K562 (cell line): ENCODE measurements around the gene CTSZ. TPM values are rescaled to one million over a fixed set of nuclear protein-coding genes. Genes with fewer than 3 reads are reported as not detected.

ENCODE experiments used
- ATAC-seq: fragments of 200-7000 bp; cut with Tn5 transposase; 3 replicates; pipeline ENCODE4 v1.9.1; 2020; ENCODE audit warnings: moderate library complexity
- BruUV-seq: library from RNA; stranded (reverse); fragments of 400-500 nt; replicated peaks from 2 replicates; lab custom pipeline; 2021; lab: Mats Ljungman, UMichigan
- CTCF ChIA-PET: fragments of 300-600 bp; formaldehyde crosslinking; extraction: SDS; loops from one replicate; lab custom pipeline; 2021; ENCODE audit warnings: low intra/inter-chr PET ratio; lab: Yijun Ruan, JAX
- POLR2A ChIA-PET: fragments of 300-600, 350-650 bp; sonication (Branson Sonifier 250); formaldehyde crosslinking; extraction: SDS; loops from one replicate; lab custom pipeline; 2021; ENCODE audit warnings: antibody characterized with exemption, inconsistent platforms; lab: Yijun Ruan, JAX
- DNase-seq, 4 experiments: peaks; one replicate each; pipeline versions ENCODE4 v3.0.0 to v3.0.0-alpha.2; 2011 to 2018; ENCODE audit warnings: low spot score in 3 of 4, mixed read lengths in 3 of 4; ENCODE audit errors: extremely low read depth in 1 of 4
- FAIRE-seq: peaks from 2 replicates; lab custom pipeline; 2011; peaks lifted over from hg19 to GRCh38; lab: Jason Lieb, UNC
- H2AFZ ChIP-seq: 2 replicates; pipeline ENCODE4 v1.6.0; 2011; ENCODE audit warnings: low read depth, low read length, control low read depth, inconsistent platforms
- H3K27ac ChIP-seq: fragments of 200-600 bp; 3 replicates; pipeline ENCODE4 v1.8.0; 2011; ENCODE audit warnings: low read depth, mild to moderate bottlenecking, control low read depth, inconsistent platforms, low read length, moderate library complexity, mixed read lengths; ENCODE audit errors: extremely low read depth
- H3K27me3 ChIP-seq, 2 experiments: fragments of 300-600 bp in 1 of 2; 2 replicates in 1 of 2; 3 replicates in 1 of 2; pipeline versions ENCODE4 v1.6.0 to v1.8.0; 2011; ENCODE audit warnings: inconsistent platforms in 2 of 2, low read length in 2 of 2, mild to moderate bottlenecking in 1 of 2, mixed read lengths in 1 of 2, moderate library complexity in 1 of 2; ENCODE audit not compliant: control insufficient read depth in 2 of 2, insufficient read depth in 2 of 2
- H3K36me3 ChIP-seq: fragments of 300-600 bp; 3 replicates; pipeline ENCODE4 v1.8.0; 2011; ENCODE audit warnings: mild to moderate bottlenecking, low read length, inconsistent platforms; ENCODE audit not compliant: control insufficient read depth, insufficient read depth
- H3K4me1 ChIP-seq, 2 experiments: fragments of 200-600 bp in 1 of 2; replicated peaks in 1 of 2; 2 replicates in 1 of 2; 3 replicates in 1 of 2; pipeline versions ENCODE4 v1.5.1 to v1.8.0; 2011; ENCODE audit warnings: inconsistent platforms in 2 of 2, low read length in 2 of 2, mild to moderate bottlenecking in 1 of 2, mixed read lengths in 1 of 2, moderate library complexity in 1 of 2; ENCODE audit not compliant: control insufficient read depth in 2 of 2, insufficient read depth in 2 of 2
- H3K4me2 ChIP-seq: 2 replicates; pipeline ENCODE4 v1.6.1; 2011; ENCODE audit warnings: low read length, control low read depth, inconsistent platforms, mixed read lengths; ENCODE audit not compliant: insufficient read depth
- H3K4me3 ChIP-seq: fragments of 200-600 bp; sonication (generic), shearing (Covaris generic); 2 replicates; pipeline ENCODE4 v1.5.1; 2016; ENCODE audit warnings: control low read depth, inconsistent platforms
- H3K79me2 ChIP-seq: fragments of 200-600 bp; 3 replicates; pipeline ENCODE4 v1.8.0; 2011; ENCODE audit warnings: low read length, inconsistent platforms; ENCODE audit not compliant: control insufficient read depth, insufficient read depth
- H3K9ac ChIP-seq, 2 experiments: 2 replicates each; pipeline versions ENCODE4 v1.6.0 to v1.6.1; 2011; ENCODE audit warnings: low read depth in 2 of 2, low read length in 2 of 2, control low read depth in 1 of 2, inconsistent platforms in 1 of 2, mild to moderate bottlenecking in 1 of 2, mixed read lengths in 1 of 2; ENCODE audit not compliant: insufficient read depth in 1 of 2
- H3K9me1 ChIP-seq: one replicate; pipeline ENCODE4 v1.6.0; 2011; ENCODE audit warnings: inconsistent platforms, mild to moderate bottlenecking, low read length, moderate library complexity; ENCODE audit not compliant: control insufficient read depth, insufficient read depth
- H3K9me3 ChIP-seq: replicated peaks from 2 replicates; pipeline ENCODE4 v1.5.1; 2011; ENCODE audit warnings: low read depth, low read length, inconsistent platforms; ENCODE audit not compliant: control insufficient read depth, insufficient read depth
- H4K20me1 ChIP-seq: replicated peaks from 2 replicates; pipeline ENCODE4 v1.6.1; 2011; ENCODE audit warnings: low read length, inconsistent platforms, mixed read lengths; ENCODE audit not compliant: control insufficient read depth, insufficient read depth
- CTCF ChIP-seq, 3 experiments: IDR thresholded peaks in 2 of 3; conservative IDR thresholded peaks in 1 of 3; 2 replicates each; pipeline ENCODE4 v1.5.1; 2011 to 2012; ENCODE audit warnings: low read length in 3 of 3, mild to moderate bottlenecking in 3 of 3, control low read depth in 2 of 3, improper control_type of control experiment in 1 of 3, inconsistent platforms in 1 of 3, low read depth in 1 of 3, mixed read lengths in 1 of 3, moderate library complexity in 1 of 3; ENCODE audit not compliant: insufficient read depth in 2 of 3
- DACH1 ChIP-seq: fragments of 450-650 bp; IDR thresholded peaks from 2 replicates; pipeline ENCODE4 v1.6.1; 2018; ENCODE audit not compliant: partially characterized antibody
- MECOM ChIP-seq: fragments of 250-450 bp; sonication (Bioruptor Pico); IDR thresholded peaks from 2 replicates; pipeline ENCODE4 v1.8.0; 2022; ENCODE audit warnings: inconsistent platforms
- RAD21 ChIP-seq, 2 experiments: fragments of 250-450 bp in 1 of 2; fragments of 450-650 bp in 1 of 2; sonication (Bioruptor Pico) in 1 of 2; formaldehyde crosslinking in 1 of 2; IDR thresholded peaks in 1 of 2; conservative IDR thresholded peaks in 1 of 2; 2 replicates each; pipeline versions ENCODE4 v1.4.0 to v1.8.0; 2020 to 2022; ENCODE audit warnings: mild to moderate bottlenecking in 2 of 2, moderate library complexity in 1 of 2
- WGBS: fragments of 100-300 bp; shearing (Covaris generic); methylation state at CpG from one replicate; pipeline ENCODE4 v1.1.6; 2016; ENCODE audit warnings: low coverage, mixed read lengths; ENCODE audit not compliant: insufficient coverage; ENCODE audit errors: missing lambda C conversion rate; 5-methylcytosine and 5-hydroxymethylcytosine counted together
- in situ Hi-C: fragments of 300-500 bp; cut with MboI; formaldehyde crosslinking; loops from 4 replicates; pipeline ENCODE4 v1.15.0; 2018; ENCODE audit warnings: inconsistent platforms, mixed read lengths
- intact Hi-C: fragments of 100-400 bp; cut with micrococcal nuclease; formaldehyde crosslinking; loops from 2 replicates; pipeline ENCODE4 v1.14.2; 2022
- polyA plus RNA-seq, 8 experiments: library from polyadenylated mRNA; depleted of rRNA in 4 of 8; stranded (reverse) in 5 of 8; unstranded in 3 of 8; fragments of >200 nt; fragmentation: Nextera tagmentation in 2 of 8; fragmentation: Illumina TruSeq in 1 of 8; extraction: Ambion mirVana in 2 of 8; extraction: Trizol in 1 of 8; gene quantifications; 2 replicates each; pipeline versions ENCODE4 v1.2.1 to v1.2.3, GENCODE V29; 2011 to 2014; ENCODE audit warnings: inconsistent platforms in 1 of 8, missing spikeins in 1 of 8
- total RNA-seq, 7 experiments: library from RNA; depleted of rRNA in 6 of 7; stranded (reverse); fragments of >200 nt in 6 of 7; fragmentation: Illumina TruSeq in 2 of 7; extraction: Trizol in 2 of 7; gene quantifications; 2 replicates each; pipeline versions ENCODE4 v1.2.1 to v1.2.3, GENCODE V29; 2011 to 2021; ENCODE audit warnings: low replicate concordance in 1 of 7

The CTSZ gene
- total and polyA plus RNA-seq, 9 of the 15 experiments (the other 6 are each of a cell fraction or from before 2014, with no cell fraction given), result 1.6 to 143 (median 82.8) TPM

GRCh38 chr20:59055302-59055701 lies 48.2 kb upstream of the CTSZ start:
- Histone ChIP-seq H3K27ac (no peak overlapping the region), H3K9me1 (no peaks in the 10 kb centered on the region), H3K36me3 (no peaks in the 10 kb centered on the region), H3K4me1 (no peaks in the 10 kb centered on the region), H3K9me3 (no peaks in the 10 kb centered on the region; the same call in 1 of the 2 replicates), H3K9ac (no peak overlapping the region), H3K4me3 (no peak overlapping the region), H3K27me3 (peaks cover 19 to 22% of the 10 kb centered on the region in 2 experiments), H3K79me2 (no peaks in the 10 kb centered on the region), H2AFZ (no peak overlapping the region), H3K4me2 (no peak overlapping the region), H4K20me1 (no peaks in the 10 kb centered on the region)
- intact Hi-C loops (no loop called here), in situ Hi-C loops (no loop called here)
- BruUV-seq, result no TSS peak
- ATAC-seq (no peak), DNase-seq (no peak), FAIRE-seq (no peak)
- 41% methylated on average over 7 of the region's 7 CpGs for WGBS
- ChIA-PET CTCF (no interaction called here), POLR2A (no interaction called here)
- TF ChIP-seq DACH1 (peak; percentile 37), CTCF (IDR thresholded peaks at IDR 0.05 in 2 of 3, conservative IDR thresholded peaks at IDR 0.05 in 1 of 3; ENCODE audit: insufficient read depth in 2 of 3, low read depth in 1 of 3, low read length in 3 of 3) (peak in 1 of 3 experiments; percentile 28; a peak in 2 of 6 replicates), RAD21 (CRISPR knock-in tag; conservative IDR thresholded peaks at IDR 0.05 in 1 of 2, IDR thresholded peaks at IDR 0.05 in 1 of 2) (0 out of 4 replicates have a peak, but pooled peaks of 1 of the 2 experiments have one; percentile 20), MECOM (no peak)
